Gastroesophageal sphincter (tissue), 4 donors: ENCODE results near the gene ANKRD65. TPM values are rescaled to one million over a fixed set of nuclear protein-coding genes. Genes with fewer than 3 reads are reported as not detected.
"Not testable (repeated sequence)": the region's sequence is repeated elsewhere in the genome, so short reads cannot be mapped to it uniquely, and the experiment has no call there.

Experiments
- ATAC-seq: fragments of 150-250 bp; one replicate; pipeline ENCODE4 v1.9.1; 2016; ENCODE audit warnings: mild to moderate bottlenecking, moderate library complexity
- H3K27ac ChIP-seq, 4 donors: fragments of 200-600 bp; sonication (generic) in 3 of 4; 1 replicate in 3 of 4; 2 replicates in 1 of 4; pipeline ENCODE4 v1.5.1; 2016 to 2019
- H3K27me3 ChIP-seq: fragments of 200-600 bp; sonication (generic); one replicate; pipeline ENCODE4 v1.5.1; 2019
- H3K36me3 ChIP-seq, 2 donors: fragments of 200-600 bp; sonication (generic); one replicate each; pipeline ENCODE4 v1.5.1; 2019; ENCODE audit warnings: control low read depth in 1 of 2
- H3K4me1 ChIP-seq, 3 donors: fragments of 200-600 bp; sonication (generic); 1 replicate in 2 of 3; 2 replicates in 1 of 3; pipeline ENCODE4 v1.5.1; 2016 to 2019; ENCODE audit warnings: control low read depth in 2 of 3
- H3K4me3 ChIP-seq, 2 donors: fragments of 200-600 bp; sonication (generic); one replicate each; pipeline ENCODE4 v1.5.1; 2019; ENCODE audit warnings: mild to moderate bottlenecking in 1 of 2, moderate library complexity in 1 of 2
- H3K9me3 ChIP-seq, 3 donors: fragments of 200-600 bp; sonication (generic); one replicate each; pipeline ENCODE4 v1.5.1; 2017 to 2019; ENCODE audit warnings: control low read depth in 2 of 3
- CTCF ChIP-seq, 4 experiments: fragments of 200-600 bp in 2 of 4; fragments of 450-650 bp in 2 of 4; sonication (generic) in 1 of 4; IDR thresholded peaks; one replicate each; pipeline ENCODE4 v1.5.1; 2017 to 2019; ENCODE audit warnings: antibody characterized with exemption in 4 of 4, mild to moderate bottlenecking in 2 of 4, moderate library complexity in 2 of 4
- EP300 ChIP-seq: sonication (generic); formaldehyde crosslinking; IDR thresholded peaks from one replicate; pipeline ENCODE4 v1.6.1; 2017; ENCODE audit warnings: antibody characterized with exemption, mild to moderate bottlenecking
- POLR2A ChIP-seq, 2 donors: fragments of 450-650 bp; IDR thresholded peaks; one replicate each; pipeline ENCODE4 v1.6.1; 2017; ENCODE audit warnings: antibody characterized with exemption in 2 of 2, mild to moderate bottlenecking in 2 of 2, moderate library complexity in 1 of 2
- POLR2AphosphoS5 ChIP-seq: sonication (generic); formaldehyde crosslinking; IDR thresholded peaks from one replicate; pipeline ENCODE4 v1.6.1; 2017; ENCODE audit warnings: antibody characterized with exemption
- WGBS, 2 donors: methylation state at CpG; one replicate each; pipeline ENCODE4 v1.1.5; 2018; ENCODE audit warnings: low coverage in 1 of 2; 5-methylcytosine and 5-hydroxymethylcytosine counted together
- total RNA-seq, 4 donors: library from RNA; depleted of rRNA; stranded (reverse); fragments of >200 nt; gene quantifications; one replicate each; pipeline ENCODE4 v1.1.0, GENCODE V29; 2016

Gene ANKRD65
- total RNA-seq, 4 donors from 2014 or later = 8.7 to 16.9 (median 10.3) TPM

- H3K4me3 ChIP-seq = no peak overlapping the region
- H3K27ac ChIP-seq = no peak overlapping the region
- H3K4me1 ChIP-seq = no peaks in the 10 kb centered on the region
- 73 to 92% methylated on average over 6 to 11 of the region's 27 CpGs for WGBS, 2 donors
- no peak for TF ChIP-seq POLR2A (IDR thresholded peaks at IDR 0.05)
- TF ChIP-seq CTCF (IDR thresholded peaks at IDR 0.05) = no peak
- TF ChIP-seq POLR2AphosphoS5 = no peak
- no peak for TF ChIP-seq EP300
- H3K9me3 ChIP-seq = no peaks in the 10 kb centered on the region
- ATAC-seq = no peak
- no peaks in the 10 kb centered on the region for H3K27me3 ChIP-seq
- H3K36me3 ChIP-seq = no peaks in the 10 kb centered on the region
Measured at GRCh38 chr1:1460540-1461130, 39.6 kb upstream of the ANKRD65 start.

- not testable (repeated sequence) for H3K36me3 ChIP-seq, H3K9me3 ChIP-seq, H3K4me3 ChIP-seq, H3K27ac ChIP-seq, H3K4me1 ChIP-seq, H3K27me3 ChIP-seq, ATAC-seq
- 91% methylated on average over 8 of the region's 14 CpGs; no CpG with 5 or more reads in 1 of the 2 donors for WGBS, 2 donors
Measured at GRCh38 chr1:1459711-1460110, 38.6 kb upstream of the ANKRD65 start.

- not testable (repeated sequence) for H3K4me1 ChIP-seq, H3K27me3 ChIP-seq, H3K9me3 ChIP-seq, ATAC-seq, H3K36me3 ChIP-seq, H3K4me3 ChIP-seq, H3K27ac ChIP-seq
- WGBS, 2 donors = no CpG with 5 or more reads among the region's 19 CpGs
Measured at GRCh38 chr1:1459156-1459555, 38.1 kb upstream of the ANKRD65 start.

GRCh38 chr1:1456683-1457255 is 35.7 kb upstream of the ANKRD65 start:
- not testable (repeated sequence) for H3K9me3 ChIP-seq, H3K27ac ChIP-seq, H3K36me3 ChIP-seq, H3K27me3 ChIP-seq, ATAC-seq, H3K4me3 ChIP-seq, H3K4me1 ChIP-seq
- no CpG with 5 or more reads among the region's 22 CpGs for WGBS, 2 donors

GRCh38 chr1:1455934-1456333 is 34.9 kb upstream of the ANKRD65 start:
- WGBS, 2 donors = no CpG with 5 or more reads among the region's 15 CpGs
- not testable (repeated sequence) for ATAC-seq

GRCh38 chr1:1455366-1455884 is 34.3 kb upstream of the ANKRD65 start:
- no peak for TF ChIP-seq EP300
- Histone ChIP-seq H3K36me3 (no peaks in the 10 kb centered on the region), H3K27me3 (no peaks in the 10 kb centered on the region), H3K4me3 (no peak overlapping the region), H3K4me1 (no peaks in the 10 kb centered on the region), H3K9me3 (no peaks in the 10 kb centered on the region), H3K27ac (no peak overlapping the region)
- no peak for ATAC-seq
- 95% methylated on average over 5 of the region's 30 CpGs; no CpG with 5 or more reads in 1 of the 2 donors for WGBS, 2 donors

More at GRCh38 chr1:1455934-1456333, 34.9 kb upstream of the ANKRD65 start:
- H3K36me3 ChIP-seq, H3K27me3 ChIP-seq, H3K4me1 ChIP-seq, H3K9me3 ChIP-seq, H3K4me3 ChIP-seq, H3K27ac ChIP-seq: not testable (repeated sequence)

- ATAC-seq, H3K4me3 ChIP-seq, H3K4me1 ChIP-seq, H3K27ac ChIP-seq, H3K9me3 ChIP-seq, H3K27me3 ChIP-seq, H3K36me3 ChIP-seq: not testable (repeated sequence)
- 67% methylated on average over 3 of the region's 41 CpGs; no CpG with 5 or more reads in 1 of the 2 donors for WGBS, 2 donors
Measured at GRCh38 chr1:1454286-1455056, 33.4 kb upstream of the ANKRD65 start.

- Histone ChIP-seq H3K27me3 (no peaks in the 10 kb centered on the region), H3K27ac (no peak overlapping the region), H3K9me3 (no peaks in the 10 kb centered on the region), H3K36me3 (no peaks in the 10 kb centered on the region), H3K4me1 (no peaks in the 10 kb centered on the region), H3K4me3 (no peak overlapping the region)
- 87% methylated on average over 8 of the region's 16 CpGs; no CpG with 5 or more reads in 1 of the 2 donors for WGBS, 2 donors
- ATAC-seq = no peak
- no peak for TF ChIP-seq POLR2A (IDR thresholded peaks at IDR 0.05)
- TF ChIP-seq POLR2AphosphoS5 = no peak
- TF ChIP-seq EP300 = no peak
- no peak for TF ChIP-seq CTCF (IDR thresholded peaks at IDR 0.05)
Measured at GRCh38 chr1:1452882-1453281, 31.8 kb upstream of the ANKRD65 start.

- WGBS, 2 donors = 80% methylated on average over 1 of the region's 8 CpGs; no CpG with 5 or more reads in 1 of the 2 donors
- H3K4me1 ChIP-seq, H3K27me3 ChIP-seq, H3K4me3 ChIP-seq, H3K27ac ChIP-seq, H3K36me3 ChIP-seq, H3K9me3 ChIP-seq, ATAC-seq: not testable (repeated sequence)
Measured at GRCh38 chr1:1452365-1452739, 31.3 kb upstream of the ANKRD65 start.
